Stimulated activated CD4-positive, alpha-beta T cell treated with anti-CD3 and anti-CD28 coated beads, TNF-alpha, amount 100 ng/mL, for 4 hours (primary cell): ENCODE measurements around the gene GDF9.

Experiments
- DNase-seq, 3 experiments: peaks; one replicate each; pipeline ENCODE4 v3.0.0-alpha.2; 2020; ENCODE audit warnings: low read depth in 3 of 3

The GDF9 gene

GRCh38 chr5:132866342-132867045, at the start of gene GDF9, which contains the start of gene UQCRQ:
GDF9 (minus strand) TSS chr5:132866469; CDS start chr5:132864533, 1,936 bp downstream.
UQCRQ (plus strand) TSS chr5:132866642; CDS start chr5:132866882, 240 bp downstream.
- peak; percentile 65 to 83 (median 77) for DNase-seq

- DNase-seq, result no peak
Observed at GRCh38 chr5:132915681-132916080, 49.4 kb upstream of the GDF9 start.

GRCh38 chr5:132909702-132910101, 43.4 kb upstream of the GDF9 start:
- no peak for DNase-seq

- DNase-seq, result no peak
Observed at GRCh38 chr5:132907161-132907560, 40.9 kb upstream of the GDF9 start.

GRCh38 chr5:132905938-132906337, 39.7 kb upstream of the GDF9 start:
- no peak for DNase-seq

GRCh38 chr5:132901730-132902129, 35.5 kb upstream of the GDF9 start:
- DNase-seq, result no peak

GRCh38 chr5:132901036-132901435, 34.8 kb upstream of the GDF9 start:
- DNase-seq, result no peak

- DNase-seq, result no peak
Observed at GRCh38 chr5:132898094-132898493, 31.8 kb upstream of the GDF9 start.

- DNase-seq, result no peak
Observed at GRCh38 chr5:132896685-132897084, 30.4 kb upstream of the GDF9 start.

GRCh38 chr5:132895719-132896305, 29.5 kb upstream of the GDF9 start:
- no peak for DNase-seq

- DNase-seq, result no peak
Observed at GRCh38 chr5:132890817-132891216, 24.5 kb upstream of the GDF9 start.

GRCh38 chr5:132889501-132889900, 23.2 kb upstream of the GDF9 start:
- DNase-seq, result no peak

- DNase-seq, result no peak
Observed at GRCh38 chr5:132887283-132887682, 21.0 kb upstream of the GDF9 start.

GRCh38 chr5:132886064-132886823, 20.0 kb upstream of the GDF9 start:
- DNase-seq, result no peak

- no peak for DNase-seq
Observed at GRCh38 chr5:132884548-132884947, 18.3 kb upstream of the GDF9 start.

GRCh38 chr5:132883261-132883834, 17.1 kb upstream of the GDF9 start:
- DNase-seq, result no peak

GRCh38 chr5:132877938-132878337, 11.7 kb upstream of the GDF9 start:
- no peak for DNase-seq

- DNase-seq, result no peak
Observed at GRCh38 chr5:132877466-132877865, 11.2 kb upstream of the GDF9 start.

GRCh38 chr5:132876020-132876759, 9.9 kb upstream of the GDF9 start:
- no peak for DNase-seq

GRCh38 chr5:132873930-132874271, 7.6 kb upstream of the GDF9 start:
- DNase-seq, result no peak

- DNase-seq, result no peak
Observed at GRCh38 chr5:132873119-132873929, 7.1 kb upstream of the GDF9 start, which contains the start of gene LEAP2. LEAP2 (plus strand) TSS chr5:132873668; CDS start chr5:132873695, 27 bp downstream.
